SK-N-MC (cell line): Measurements from ENCODE around the gene TMEM163.

ENCODE experiments used
- DNase-seq: peaks from one replicate; pipeline ENCODE4 v3.0.0-alpha.2; 2011; ENCODE audit warnings: low read depth, low spot score
- H3K27ac ChIP-seq: fragments of 200-600 bp; sonication (generic); 2 replicates; pipeline ENCODE4 v1.5.1; 2016; ENCODE audit warnings: mixed run types
- H3K36me3 ChIP-seq: fragments of 200-600 bp; sonication (generic); 2 replicates; pipeline ENCODE4 v1.6.1; 2017; ENCODE audit warnings: antibody characterized with exemption, low read length, mixed read lengths; ENCODE audit not compliant: insufficient read depth
- H3K4me3 ChIP-seq: fragments of 200-600 bp; sonication (generic); 2 replicates; pipeline ENCODE4 v1.5.1; 2016
- H3K9ac ChIP-seq: fragments of 200-600 bp; sonication (generic); 2 replicates; pipeline ENCODE4 v1.8.0; 2017; ENCODE audit warnings: mixed run types, mixed read lengths; ENCODE audit not compliant: insufficient read length
- H3K9me3 ChIP-seq: fragments of 200-600 bp; sonication (generic); 2 replicates; pipeline ENCODE4 v1.6.1; 2017; ENCODE audit warnings: low read depth, mild to moderate bottlenecking, antibody characterized with exemption, low read length, moderate library complexity, mixed read lengths
- EZH2 ChIP-seq: fragments of 200-600 bp; sonication (generic); IDR thresholded peaks from one replicate; pipeline ENCODE4 v1.6.1; 2017; ENCODE audit warnings: antibody characterized with exemption
- FOXP2 ChIP-seq: optimal IDR thresholded peaks from 2 replicates; pipeline ENCODE3; 2011; ENCODE audit warnings: mild to moderate bottlenecking, moderate library complexity; ENCODE audit not compliant: insufficient read depth; ENCODE audit errors: extremely low read length, control extremely low read depth
- POLR2AphosphoS5 ChIP-seq: IDR thresholded peaks from 2 replicates; pipeline ENCODE4 v1.6.1; 2012; ENCODE audit warnings: mild to moderate bottlenecking, low read depth, low read length, borderline replicate concordance

The TMEM163 gene

GRCh38 chr2:134445985-134446382 lies 272.8 kb downstream of the TMEM163 start:
- Histone ChIP-seq H3K4me3 (no peak overlapping the region), H3K36me3 (no peaks in the 10 kb centered on the region)

GRCh38 chr2:134445116-134445515 lies 273.7 kb downstream of the TMEM163 start:
- no peak for DNase-seq
- TF ChIP-seq FOXP2: no peak
- no peak for TF ChIP-seq POLR2AphosphoS5
- TF ChIP-seq EZH2: no peak
- Histone ChIP-seq H3K27ac (no peak overlapping the region), H3K36me3 (no peaks in the 10 kb centered on the region), H3K4me3 (no peak overlapping the region), H3K9ac (no peak overlapping the region), H3K9me3 (no peaks in the 10 kb centered on the region)

More at GRCh38 chr2:134445985-134446382, 272.8 kb downstream of the TMEM163 start:
- TF ChIP-seq EZH2 (no peak), POLR2AphosphoS5 (no peak), FOXP2 (no peak)
- Histone ChIP-seq H3K9ac (no peak overlapping the region), H3K9me3 (no peaks in the 10 kb centered on the region), H3K27ac (no peak overlapping the region)
- DNase-seq: no peak

GRCh38 chr2:134443814-134444480 lies 274.9 kb downstream of the TMEM163 start:
- Histone ChIP-seq H3K27ac (no peak overlapping the region), H3K9me3 (no peaks in the 10 kb centered on the region), H3K36me3 (no peaks in the 10 kb centered on the region), H3K9ac (no peak overlapping the region), H3K4me3 (no peak overlapping the region)
- DNase-seq: no peak
- TF ChIP-seq EZH2 (no peak), POLR2AphosphoS5 (no peak), FOXP2 (no peak)

GRCh38 chr2:134441153-134441863 lies 277.5 kb downstream of the TMEM163 start:
- no peak overlapping the region for H3K27ac ChIP-seq
- no peak for DNase-seq
- H3K9ac ChIP-seq: no peak overlapping the region
- no peaks in the 10 kb centered on the region for H3K9me3 ChIP-seq
- no peaks in the 10 kb centered on the region for H3K36me3 ChIP-seq
- no peak overlapping the region for H3K4me3 ChIP-seq
- TF ChIP-seq FOXP2 (no peak), POLR2AphosphoS5 (no peak), EZH2 (no peak)

GRCh38 chr2:134440336-134440909 lies 278.4 kb downstream of the TMEM163 start:
- Histone ChIP-seq H3K27ac (no peak overlapping the region), H3K36me3 (no peaks in the 10 kb centered on the region), H3K4me3 (no peak overlapping the region), H3K9me3 (no peaks in the 10 kb centered on the region), H3K9ac (no peak overlapping the region)
- no peak for TF ChIP-seq FOXP2
- no peak for TF ChIP-seq EZH2
- TF ChIP-seq POLR2AphosphoS5: no peak
- no peak for DNase-seq

GRCh38 chr2:134438371-134438770 lies 280.4 kb downstream of the TMEM163 start:
- Histone ChIP-seq H3K27ac (no peak overlapping the region), H3K9me3 (no peaks in the 10 kb centered on the region), H3K4me3 (no peak overlapping the region), H3K9ac (no peak overlapping the region), H3K36me3 (no peaks in the 10 kb centered on the region)
- no peak for DNase-seq
- no peak for TF ChIP-seq EZH2

- TF ChIP-seq FOXP2 (no peak), POLR2AphosphoS5 (no peak), EZH2 (no peak)
Measured at GRCh38 chr2:134436706-134437105, 282.1 kb downstream of the TMEM163 start.

GRCh38 chr2:134435936-134436335 lies 282.9 kb downstream of the TMEM163 start:
- Histone ChIP-seq H3K36me3 (no peaks in the 10 kb centered on the region), H3K27ac (no peak overlapping the region)

More at GRCh38 chr2:134436706-134437105, 282.1 kb downstream of the TMEM163 start:
- Histone ChIP-seq H3K9me3 (no peaks in the 10 kb centered on the region), H3K27ac (no peak overlapping the region), H3K4me3 (no peak overlapping the region), H3K36me3 (no peaks in the 10 kb centered on the region), H3K9ac (no peak overlapping the region)
- no peak for DNase-seq

GRCh38 chr2:134435505-134435904 lies 283.3 kb downstream of the TMEM163 start:
- H3K9ac ChIP-seq: no peak overlapping the region
- TF ChIP-seq EZH2: no peak
- TF ChIP-seq FOXP2: no peak
- no peak for TF ChIP-seq POLR2AphosphoS5
- DNase-seq: no peak
- no peaks in the 10 kb centered on the region for H3K9me3 ChIP-seq
- H3K36me3 ChIP-seq: no peaks in the 10 kb centered on the region
- H3K27ac ChIP-seq: no peak overlapping the region
- no peak overlapping the region for H3K4me3 ChIP-seq

More at GRCh38 chr2:134435936-134436335, 282.9 kb downstream of the TMEM163 start:
- TF ChIP-seq POLR2AphosphoS5: no peak
- no peak for TF ChIP-seq FOXP2
- TF ChIP-seq EZH2: no peak
- no peak for DNase-seq
- no peak overlapping the region for H3K4me3 ChIP-seq
- no peaks in the 10 kb centered on the region for H3K9me3 ChIP-seq
- H3K9ac ChIP-seq: no peak overlapping the region
